AML-193 (cell line): Measurements from ENCODE around the gene TSN.
"Not testable (repeated sequence)": the region's sequence is repeated elsewhere in the genome, so short reads cannot be mapped to it uniquely, and the experiment has no call there.

ENCODE experiments used
- DNase-seq, 2 experiments: peaks; one replicate each; lab custom pipeline; 2025; lab: John Stamatoyannopoulos, UW

TSN gene

DNA sequence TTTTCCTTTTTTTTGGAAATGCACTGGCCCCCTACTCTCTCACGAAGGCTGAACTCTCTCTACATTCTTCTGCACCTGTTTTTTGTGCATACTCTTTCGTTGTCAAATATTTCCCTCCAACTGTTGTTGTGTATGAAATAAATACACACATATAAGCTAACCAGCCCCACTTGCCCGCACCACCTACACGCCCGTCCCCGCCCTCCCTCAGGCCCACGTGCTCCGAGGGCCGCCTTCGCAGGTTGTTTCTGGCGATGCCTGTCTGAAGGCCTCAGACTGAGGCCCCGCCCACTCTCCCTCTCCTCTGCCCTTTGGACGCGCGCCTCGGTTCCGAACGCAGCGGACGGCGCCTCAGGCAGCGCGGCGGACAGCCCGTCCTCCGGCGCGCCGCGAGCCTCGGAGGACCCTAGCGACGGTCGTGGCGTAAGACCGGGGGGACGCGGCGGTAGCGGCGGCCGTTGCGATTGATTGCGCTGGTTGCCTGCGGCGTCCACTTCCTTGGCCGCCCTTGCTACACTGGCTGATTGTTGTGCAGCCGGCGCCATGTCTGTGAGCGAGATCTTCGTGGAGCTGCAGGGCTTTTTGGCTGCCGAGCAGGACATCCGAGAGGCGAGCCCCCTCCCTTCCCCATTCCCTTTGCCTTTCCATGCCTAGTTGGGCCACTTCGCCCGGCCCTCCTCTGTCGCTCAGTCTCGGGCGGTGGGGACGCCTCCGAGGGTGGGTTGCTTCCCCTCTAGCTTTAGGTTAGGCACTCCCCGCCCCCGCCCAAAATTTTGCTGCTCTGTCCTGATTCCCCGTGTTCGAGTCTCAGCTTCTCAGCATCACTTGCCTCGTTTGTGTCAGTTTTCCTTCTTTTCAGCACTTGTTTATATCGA, at the start of gene TSN:
Gene TSN, plus strand, starts transcription at position 415 of the 875 bp plus-strand sequence. Its CDS starts 129 bp downstream, at position 544.
- peak; percentile 94 for DNase-seq

GRCh38 chr2:121705958-121706357, 49.5 kb upstream of the TSN start:
- no peak for DNase-seq

GRCh38 chr2:121707344-121707919, 48.0 kb upstream of the TSN start:
- DNase-seq: no peak

DNA sequence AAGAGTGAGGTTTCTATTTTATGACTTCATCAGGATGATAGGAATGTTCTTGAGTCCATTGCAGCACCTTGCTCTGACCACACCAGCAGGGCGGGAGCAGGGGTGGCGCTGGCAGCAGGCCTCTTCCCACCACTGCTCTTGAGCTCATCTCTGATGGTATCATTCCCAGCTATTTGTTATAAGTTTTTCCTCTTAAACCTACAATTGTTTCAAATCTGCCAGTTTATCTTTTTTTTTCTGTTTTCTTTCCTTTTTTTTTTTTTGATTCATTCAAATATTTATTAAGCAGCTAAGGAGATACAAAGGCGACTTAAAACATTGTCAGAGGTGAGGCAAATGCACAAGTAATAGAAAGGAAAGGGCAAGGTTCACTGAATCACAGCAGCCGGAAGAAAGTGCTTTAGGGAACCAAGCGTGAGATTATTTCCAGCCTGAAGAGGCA, 47.5 kb upstream of the TSN start:
- no peak for DNase-seq

GRCh38 chr2:121709776-121710469, 45.5 kb upstream of the TSN start:
- DNase-seq: no peak

DNA sequence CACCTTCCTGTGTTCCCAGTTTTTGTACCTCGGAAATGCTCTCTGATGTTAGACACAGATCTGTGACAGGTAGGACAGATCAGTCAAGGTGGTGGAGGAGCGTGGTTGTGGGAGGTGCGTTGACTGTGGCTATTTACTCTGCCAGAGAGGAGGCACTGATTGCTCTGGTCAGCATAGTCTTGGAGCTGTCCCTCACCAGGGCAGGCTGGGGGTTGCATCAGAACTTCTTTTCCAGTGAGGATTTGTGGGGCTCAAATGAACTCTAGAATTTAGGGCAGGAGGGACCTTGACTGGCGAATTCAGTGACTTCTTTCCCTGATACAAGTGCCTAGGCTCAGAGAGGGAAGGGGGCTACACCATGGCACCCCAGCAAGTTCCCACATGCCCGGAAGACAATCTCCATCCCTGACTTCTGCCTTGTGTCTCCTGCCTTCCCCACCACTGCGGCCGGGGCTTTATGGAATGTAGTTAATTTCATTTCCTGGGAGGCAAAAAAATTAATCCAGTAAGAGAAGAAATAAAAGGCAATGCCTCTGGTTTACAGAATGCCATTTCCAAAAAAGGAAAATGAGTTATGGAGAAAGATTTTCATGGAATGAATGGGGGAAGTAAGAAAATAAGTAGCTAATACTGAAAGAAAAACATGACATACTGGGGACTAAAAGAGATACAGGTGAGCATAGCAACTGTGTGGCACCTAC, 44.8 kb upstream of the TSN start:
- no peak for DNase-seq

DNA sequence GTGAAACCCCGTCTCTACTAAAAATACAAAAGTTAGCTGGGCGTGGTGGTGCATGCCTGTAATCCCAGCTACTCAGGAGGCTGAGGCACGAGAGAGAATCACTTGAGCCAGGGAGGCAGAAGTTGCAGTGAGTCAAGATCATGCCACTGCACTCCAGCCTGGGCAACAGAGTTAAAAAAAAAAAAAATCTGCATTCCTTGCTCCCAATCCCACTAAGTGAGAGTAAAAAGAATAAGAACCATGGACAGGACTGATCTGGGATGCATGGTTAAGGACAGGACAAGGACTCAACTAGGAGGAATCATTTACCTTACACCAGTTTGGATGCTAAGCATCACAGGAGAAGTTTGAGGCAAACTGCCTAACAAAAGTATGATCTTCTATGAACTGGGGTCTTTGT, 44.0 kb upstream of the TSN start:
- DNase-seq: not testable (repeated sequence)

DNA sequence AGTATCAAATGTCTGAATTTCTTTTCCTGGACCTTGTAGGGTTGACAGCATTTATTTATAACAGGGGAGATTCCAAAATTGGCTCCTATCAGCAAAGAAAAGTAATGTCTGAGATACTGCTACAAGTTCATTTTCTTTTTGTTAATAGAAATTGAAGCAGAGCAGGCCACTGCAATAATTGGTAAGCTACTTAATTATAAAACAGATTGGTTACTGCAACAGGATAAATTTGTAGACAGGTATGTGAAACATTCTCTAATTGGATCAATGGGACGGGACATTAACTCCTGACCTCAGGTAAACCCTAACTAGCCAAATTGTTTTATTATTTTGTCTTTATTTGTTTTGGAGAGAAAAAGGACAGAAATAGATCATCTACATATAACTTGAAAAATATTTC, 39.3 kb upstream of the TSN start:
- DNase-seq: no peak

DNA sequence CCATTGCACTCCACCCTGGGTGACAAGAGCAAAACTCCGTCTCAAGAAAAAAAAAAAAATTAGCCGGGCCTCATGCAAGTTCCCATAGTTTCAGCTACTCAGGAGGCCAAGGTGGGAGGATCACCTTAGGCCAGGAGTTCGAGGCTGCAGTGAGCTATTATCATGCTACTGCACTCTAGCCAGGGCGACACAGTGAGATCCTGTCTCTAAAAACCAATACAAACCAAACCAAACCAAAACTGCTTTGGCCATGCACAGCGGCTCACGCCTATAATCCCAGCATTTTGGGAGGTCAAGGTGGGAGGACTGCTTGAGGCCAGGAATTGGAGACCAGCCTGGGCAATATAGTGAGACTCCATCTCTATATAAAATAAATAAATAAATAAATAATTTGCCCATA, 37.9 kb upstream of the TSN start:
- DNase-seq: no peak

DNA sequence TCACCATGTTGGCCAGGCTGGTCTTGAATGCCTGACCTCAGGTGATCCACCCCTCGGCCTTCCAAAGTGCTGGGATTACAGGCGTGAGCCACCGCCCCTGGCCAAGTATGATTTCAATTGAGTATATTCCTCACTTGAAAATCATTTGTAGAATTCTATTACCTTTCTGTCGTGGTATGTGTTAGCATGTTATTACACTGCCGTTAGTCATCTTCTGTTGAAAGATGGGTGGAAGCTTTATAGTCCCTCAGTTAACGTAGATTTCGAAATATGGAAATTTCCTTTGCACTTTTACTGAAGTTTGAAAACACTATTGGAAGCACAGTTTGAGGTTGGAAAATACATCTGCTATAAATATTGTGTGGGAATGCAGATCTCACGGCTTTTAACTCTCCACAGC, 33.5 kb upstream of the TSN start:
- no peak for DNase-seq

GRCh38 chr2:121722479-121722878, 33.0 kb upstream of the TSN start:
- DNase-seq: no peak

- DNase-seq: no peak
Observed at GRCh38 chr2:121723316-121723715, 32.1 kb upstream of the TSN start.

DNA sequence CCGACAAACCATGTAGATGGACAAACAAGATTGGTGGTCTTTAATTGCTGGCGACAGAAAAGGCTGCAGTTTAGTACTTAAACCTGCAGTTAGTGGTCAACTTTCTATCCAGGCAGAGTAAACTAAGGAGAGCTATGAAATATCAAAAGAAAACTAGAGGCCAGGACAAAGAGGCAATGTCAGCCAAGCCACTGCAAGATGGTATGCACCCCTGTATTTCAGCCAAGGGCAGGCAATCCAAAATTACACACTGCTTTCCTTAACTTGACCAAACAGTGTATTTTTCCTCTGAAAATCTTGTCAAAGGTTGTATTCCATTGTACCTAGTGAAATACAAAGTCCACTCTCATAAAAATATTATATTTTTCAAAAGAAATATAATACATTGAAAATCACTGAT, 28.1 kb upstream of the TSN start:
- no peak for DNase-seq

DNA sequence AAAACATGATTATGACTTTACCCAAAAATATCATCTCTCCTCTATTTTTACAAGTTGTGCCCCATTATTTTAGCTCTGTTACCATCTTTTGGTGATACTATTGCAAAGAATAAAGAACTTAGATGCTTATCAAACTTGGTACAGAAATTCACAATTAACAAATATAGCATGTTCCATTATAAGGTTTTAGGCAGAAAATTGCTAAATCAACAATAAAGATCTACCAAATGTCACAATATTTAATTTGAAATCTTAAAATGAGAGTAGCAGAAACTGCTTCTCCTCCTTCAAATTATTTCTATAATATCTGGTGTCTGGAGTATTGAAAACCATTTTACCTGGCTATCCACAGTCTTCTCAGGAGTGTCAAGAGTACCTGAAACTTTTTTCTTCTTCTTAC, 27.5 kb upstream of the TSN start:
- DNase-seq: no peak

DNA sequence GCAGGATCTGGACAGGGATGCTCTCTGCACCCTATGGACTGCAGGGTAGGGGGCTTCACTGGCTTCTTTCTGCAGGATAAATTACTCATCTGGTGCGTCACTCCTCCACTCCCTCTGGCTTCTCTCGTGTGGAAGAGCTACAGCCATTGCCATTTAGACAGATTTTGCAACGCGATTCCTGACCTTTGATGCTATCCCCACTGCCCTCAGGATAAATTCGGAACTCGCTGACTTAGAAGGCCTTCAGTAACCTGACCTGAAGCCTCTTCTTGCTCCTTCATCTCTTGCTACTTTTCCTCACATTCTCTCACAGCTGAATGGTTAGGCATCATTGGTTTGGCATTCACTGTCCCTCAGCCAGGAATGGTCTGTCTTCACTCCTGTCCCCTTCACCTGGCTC, 24.1 kb upstream of the TSN start:
- no peak for DNase-seq

GRCh38 chr2:121734544-121734943, 20.9 kb upstream of the TSN start:
- DNase-seq: not testable (repeated sequence)

- peak; percentile 30 to 36 for DNase-seq
Observed at GRCh38 chr2:121735518-121736074, 19.9 kb upstream of the TSN start.

DNA sequence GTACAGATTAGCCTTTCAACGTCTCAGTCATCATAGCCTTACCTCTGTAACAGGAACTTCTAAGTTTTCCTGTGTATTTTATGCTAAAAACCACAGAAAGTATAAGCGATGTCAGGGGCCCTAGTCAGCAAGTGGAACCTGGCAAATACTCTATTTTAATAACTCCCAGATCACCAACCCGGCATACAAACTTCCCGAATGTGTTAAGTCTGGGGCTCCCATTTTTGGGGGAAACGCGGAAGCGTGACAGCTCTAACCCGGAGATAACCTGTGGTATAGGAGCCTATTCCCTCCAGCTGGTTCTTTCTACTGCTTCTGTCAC, 19.4 kb upstream of the TSN start:
- no peak for DNase-seq

DNA sequence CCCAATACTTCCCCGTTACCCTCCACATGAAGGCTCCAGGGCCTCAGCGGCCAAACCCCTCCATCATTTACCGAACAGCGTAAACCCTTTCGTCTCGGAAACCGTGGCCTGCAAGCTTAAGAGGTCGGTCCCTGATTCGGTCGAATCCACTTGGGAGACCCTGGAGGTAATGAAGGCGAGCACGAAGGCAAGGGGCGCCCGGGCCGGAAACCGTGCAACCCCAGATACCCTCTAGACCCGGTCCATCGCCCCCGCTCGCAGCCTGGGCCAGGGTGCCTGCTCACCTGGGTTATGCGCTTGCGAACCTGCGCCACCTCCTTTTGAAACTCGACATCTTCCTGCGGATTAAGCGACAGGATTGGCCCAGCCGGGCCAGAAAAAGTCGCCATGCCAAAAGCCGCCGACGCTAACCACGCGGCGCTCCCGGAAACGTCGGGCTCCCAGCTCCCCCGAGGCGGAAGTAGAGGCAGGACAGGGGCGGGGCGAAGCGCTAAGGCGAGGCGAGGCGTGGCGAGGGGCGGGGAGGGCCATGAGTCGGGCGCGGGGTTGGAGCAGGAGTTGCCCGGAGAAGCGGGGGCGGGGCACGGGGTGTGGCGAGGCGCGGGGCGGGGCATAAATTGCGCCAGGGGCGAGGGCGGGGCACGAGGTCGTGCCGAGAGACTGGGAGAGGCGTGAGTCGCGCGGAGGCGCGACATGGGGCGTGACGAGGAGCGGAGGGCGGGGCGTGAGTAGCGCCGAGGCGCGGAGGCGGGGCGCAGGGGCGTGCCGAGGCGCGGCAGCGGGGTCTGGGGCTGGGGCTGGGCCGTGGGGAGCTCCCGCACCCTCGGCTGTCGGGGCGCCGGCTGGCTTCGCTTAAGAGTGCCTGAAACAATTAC, 18.8 kb upstream of the TSN start, which contains the start of gene NIFK:
Gene NIFK, minus strand, starts transcription at position 414 of the 875 bp plus-strand sequence. Its CDS starts 25 bp downstream, at position 389.
- peak; percentile 93 to 94 for DNase-seq

DNA sequence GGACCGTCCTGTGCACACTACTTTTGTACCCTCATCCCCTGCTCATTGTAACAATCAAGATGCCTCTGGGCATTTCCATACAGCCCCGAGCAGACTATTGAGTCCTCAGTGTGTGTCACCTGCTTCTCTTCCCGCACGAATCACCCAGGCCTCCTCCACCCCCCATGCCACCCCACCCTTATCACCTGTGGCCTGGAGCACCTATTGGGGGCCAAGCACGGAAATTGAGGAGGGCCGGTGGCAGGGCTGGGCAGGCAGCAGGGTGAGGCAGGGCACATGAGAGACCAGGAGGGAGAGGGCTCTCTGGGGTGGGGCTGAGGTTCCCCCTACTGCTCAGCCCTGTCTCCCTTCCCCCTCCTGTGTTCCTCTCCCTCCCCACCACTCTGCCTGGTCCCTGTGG, 14.5 kb upstream of the TSN start:
- no peak for DNase-seq

DNA sequence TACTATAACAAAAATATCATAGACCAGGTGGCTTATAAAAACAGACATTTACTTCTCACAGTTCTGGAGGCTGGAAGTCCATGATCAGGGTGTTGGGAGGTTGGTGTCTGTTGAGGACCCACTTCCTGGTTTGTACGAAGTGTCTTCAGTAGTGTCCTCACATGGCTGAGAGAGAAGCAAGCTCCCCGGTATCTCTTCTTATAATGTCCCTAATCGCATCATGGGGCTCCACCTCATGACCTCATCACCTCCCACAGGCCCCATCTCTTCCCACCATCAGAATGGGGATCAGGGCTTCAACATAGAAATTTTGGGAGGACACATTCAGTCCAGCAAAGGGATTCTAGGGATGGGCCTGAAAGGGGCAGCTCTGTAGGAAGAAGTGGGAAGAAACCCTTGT, 14.0 kb upstream of the TSN start:
- DNase-seq: no peak
